Activated CD8-positive, alpha-beta memory T cell treated with anti-CD3 and anti-CD28 coated beads, Interleukin-2, amount 50 U/mL, for 1 hour (primary cell): ENCODE measurements around the gene FOXP1.

Experiments
- DNase-seq: peaks from one replicate; pipeline ENCODE4 v3.0.0-alpha.2; 2020; ENCODE audit errors: extremely low read depth

Gene FOXP1

DNA sequence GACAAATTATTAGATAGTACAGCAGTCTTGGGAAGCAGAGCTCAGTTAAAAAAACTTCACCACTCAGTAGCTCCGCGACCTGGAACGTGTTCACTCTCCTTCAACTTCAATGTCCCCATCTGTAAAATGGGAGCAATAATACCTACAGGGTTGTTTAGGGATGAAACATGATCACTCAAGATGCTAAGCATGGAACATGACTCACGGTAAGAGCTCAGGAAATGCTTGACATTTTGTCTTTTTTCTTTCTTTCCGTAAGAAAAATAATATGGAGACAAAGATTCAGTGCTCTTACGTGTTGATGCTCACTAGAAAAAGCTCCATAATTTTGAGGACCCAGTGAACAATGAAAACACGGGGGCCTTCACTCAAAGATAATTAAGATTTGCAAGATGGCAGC is 664.4 kb downstream of the FOXP1 start:
- DNase-seq, result no peak

DNA sequence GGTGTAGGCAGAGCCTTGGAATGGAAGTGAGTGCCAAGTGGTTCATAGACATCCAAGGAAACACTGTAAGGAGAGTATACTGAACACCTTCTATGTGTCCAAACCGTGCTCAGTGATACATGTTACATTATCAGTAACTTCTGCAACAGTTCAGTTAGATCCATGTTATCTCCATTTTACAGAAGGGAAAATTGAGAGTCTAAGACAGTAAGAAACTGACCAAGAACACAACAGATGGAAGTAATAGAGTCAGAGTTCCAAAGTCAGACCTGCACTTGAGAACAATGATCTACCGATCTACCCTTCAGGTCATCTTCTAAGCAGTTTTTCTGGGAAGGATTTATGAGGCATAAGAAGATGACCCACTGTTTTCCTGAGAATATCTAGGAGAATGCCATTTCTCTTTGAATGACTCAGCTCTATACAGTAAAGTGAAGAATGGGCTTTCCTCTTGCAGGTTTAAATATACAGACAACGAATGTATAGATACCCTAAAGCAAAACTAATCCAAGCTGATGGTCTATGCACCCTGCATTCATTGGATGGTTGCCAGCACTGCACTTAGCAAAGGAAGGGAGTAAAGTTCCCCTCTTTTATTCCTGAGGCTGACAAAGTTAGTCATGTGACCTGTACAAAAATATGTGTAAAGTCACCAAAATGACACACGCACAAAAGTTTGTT is 667.0 kb downstream of the FOXP1 start:
- DNase-seq, result no peak

DNA sequence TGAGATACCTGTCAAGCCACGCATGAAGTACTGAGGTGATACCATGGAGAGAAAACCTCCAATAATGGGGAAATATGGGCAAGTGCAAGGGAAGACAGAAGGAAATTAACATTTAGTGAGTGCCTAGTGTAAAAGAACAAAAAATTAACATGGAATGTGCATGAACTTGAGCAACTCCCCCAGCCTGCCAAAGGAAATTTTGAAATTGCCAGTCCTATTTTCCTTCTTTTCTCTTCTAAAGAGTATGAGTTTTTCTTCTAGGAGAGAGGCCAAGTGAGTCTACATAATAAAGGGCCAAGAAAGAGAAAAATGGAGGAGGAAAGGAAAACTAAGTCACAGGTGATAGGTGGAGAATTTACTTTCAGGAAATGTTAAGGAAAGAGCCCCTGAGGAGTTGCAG is 668.7 kb downstream of the FOXP1 start:
- no peak for DNase-seq

DNA sequence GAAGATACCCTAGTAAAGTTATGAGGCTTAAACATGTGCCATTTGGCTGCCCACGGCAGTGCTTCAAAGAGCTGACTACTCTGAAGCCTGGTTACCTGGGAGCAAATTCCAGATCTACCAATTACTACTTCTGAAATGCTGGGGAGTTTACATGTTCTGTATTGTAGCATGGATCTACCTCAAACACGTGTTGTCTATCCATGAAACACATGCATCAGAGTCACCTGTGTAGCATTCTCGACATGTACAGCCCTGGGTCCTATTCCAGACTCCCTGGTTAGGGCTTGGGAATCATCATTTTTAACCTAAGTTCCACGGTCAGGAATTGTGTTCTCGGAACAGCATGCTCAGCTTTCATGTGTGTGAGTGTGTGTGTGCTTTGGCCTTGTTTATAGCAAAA is 671.8 kb downstream of the FOXP1 start:
- no peak for DNase-seq

DNA sequence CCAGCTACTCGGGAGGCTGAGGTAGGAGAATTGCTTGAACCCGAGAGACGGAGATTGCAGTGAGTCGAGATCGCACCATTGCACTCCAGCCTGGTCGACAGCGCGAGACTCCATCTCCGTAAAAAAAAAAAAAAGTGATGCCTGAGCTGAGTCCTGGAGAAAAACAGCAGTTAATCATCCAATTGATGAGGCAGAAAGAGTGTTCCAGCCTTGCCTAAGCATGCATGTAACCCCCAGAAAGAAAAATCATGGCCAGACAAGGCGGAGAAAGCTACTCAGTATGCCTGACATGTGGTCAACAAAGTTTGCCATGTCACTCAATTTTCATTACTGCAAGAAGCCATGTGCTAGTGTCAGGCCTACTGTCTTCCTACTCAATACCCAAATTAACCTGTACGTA is 678.0 kb downstream of the FOXP1 start:
- no peak for DNase-seq
